Measurements from ENCODE around the gene UBE2L3. TPM values are rescaled to one million over a fixed set of nuclear protein-coding genes. Genes with fewer than 3 reads are reported as not detected.

UBE2L3 gene
- total RNA-seq, 1 donor from 2014 or later = 87.5 TPM

DNA sequence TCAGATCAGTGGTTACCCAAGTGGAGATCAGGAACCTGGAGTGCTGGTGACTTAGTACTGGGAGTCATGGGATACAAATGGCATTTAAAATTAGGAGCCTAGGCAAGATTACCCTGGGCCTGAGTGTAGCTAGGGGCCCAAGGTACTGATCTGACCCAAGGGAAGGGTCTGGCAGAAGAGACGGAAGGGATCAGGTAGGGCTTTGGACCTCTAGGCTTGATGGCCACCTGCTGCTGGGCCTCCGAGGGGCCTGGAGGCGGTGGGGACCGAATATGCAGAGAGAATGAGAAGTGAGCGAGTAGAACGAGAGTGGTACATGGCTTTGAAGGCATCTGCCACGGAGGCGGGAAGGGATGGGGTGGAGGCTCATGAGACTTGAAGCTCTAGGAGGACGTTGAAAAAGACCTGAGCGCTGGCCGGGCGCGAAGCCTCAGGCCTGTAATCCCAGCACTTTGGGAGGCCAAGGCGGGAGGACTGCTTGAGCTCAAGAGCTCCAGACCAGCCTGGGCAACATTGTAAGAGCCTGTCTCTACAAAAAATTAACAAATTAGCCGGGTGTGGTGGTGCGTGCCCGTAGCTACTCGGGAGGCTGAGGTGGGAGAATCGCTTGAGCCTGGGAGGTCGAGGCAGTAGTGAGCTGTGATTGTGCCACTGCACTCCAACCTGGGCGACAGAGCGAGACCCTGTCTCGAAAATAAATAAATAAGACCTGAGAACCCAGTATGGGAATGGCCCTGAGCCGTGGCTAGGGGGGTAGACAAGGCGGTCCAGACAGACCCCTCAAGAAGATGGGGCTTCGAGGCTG lies 97.7 kb downstream of the UBE2L3 start:
- DNase-seq (ENCODE audit: extremely low read depth, low read depth, low spot score) = no peak

- DNase-seq (ENCODE audit: extremely low read depth, low read depth, low spot score) = no peak
These were observed 99.3 kb downstream of the UBE2L3 start for GRCh38 chr22:21666786-21667185.

DNA sequence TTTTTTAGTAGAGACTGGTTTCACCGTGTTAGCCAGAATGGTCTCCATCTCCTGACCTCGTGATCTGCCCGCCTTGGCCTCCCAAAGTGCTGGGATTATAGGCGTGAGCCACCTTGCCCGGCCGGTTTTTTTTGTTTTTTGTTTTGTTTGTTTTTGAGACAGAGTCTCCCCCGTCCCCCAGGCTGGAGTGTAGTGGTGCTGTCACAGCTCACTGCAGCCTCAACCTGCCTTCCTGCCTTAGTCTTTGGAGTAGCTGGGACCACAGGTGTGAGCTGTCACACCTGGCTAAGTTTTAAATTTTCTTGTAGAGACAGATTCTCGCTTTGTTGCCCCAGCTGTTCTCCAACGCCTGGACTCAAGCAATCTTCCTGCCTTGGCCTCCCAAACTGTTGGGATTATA lies 101.5 kb downstream of the UBE2L3 start:
- DNase-seq (ENCODE audit: extremely low read depth, low read depth, low spot score) = no peak

DNA sequence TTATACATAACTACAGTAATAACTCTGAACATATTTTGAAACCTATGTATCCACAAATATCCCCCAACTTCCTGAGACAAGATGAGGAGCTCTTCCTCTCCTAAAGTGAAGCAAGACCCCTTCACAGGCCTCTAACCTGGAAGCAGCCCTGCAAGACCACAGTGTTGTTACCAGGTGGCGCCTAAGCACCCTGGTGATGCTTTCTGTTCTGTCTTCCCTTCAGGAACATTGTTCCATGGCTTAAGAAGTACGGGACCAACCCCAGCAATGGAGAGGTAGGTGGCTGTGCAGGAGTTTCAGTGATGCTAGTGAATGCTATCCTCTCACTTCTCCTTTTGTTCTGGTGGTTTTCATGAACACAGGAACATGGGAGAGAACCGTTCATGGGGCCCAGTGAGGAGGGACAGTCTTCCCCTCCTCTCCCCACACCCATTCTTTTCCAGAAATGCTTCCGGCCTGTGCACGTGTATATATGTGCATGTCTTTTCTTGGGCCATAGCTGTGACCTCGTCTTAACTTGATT lies 104.7 kb downstream of the UBE2L3 start:
- DNase-seq (ENCODE audit: extremely low read depth, low read depth, low spot score) = no peak

Other genes with a start within 250 kb of the UBE2L3 start
- gene RIMBP3B, start 184.0 kb upstream of the UBE2L3 start, total RNA-seq = 0.06 TPM in 1 of 2 replicates, not detected in the other
- gene HIC2, start 150.3 kb upstream of the UBE2L3 start, total RNA-seq = 4.3 and 6.2 TPM in 2 replicates
- 1.2 and 2.8 TPM in 2 replicates for gene TMEM191C, start 100.3 kb upstream of the UBE2L3 start, total RNA-seq
- gene RIMBP3C, start 16.3 kb upstream of the UBE2L3 start, total RNA-seq = 0.44 TPM in 1 of 2 replicates, not detected in the other
- 46.8 and 47.4 TPM in 2 replicates for gene YDJC, start 62.3 kb downstream of the UBE2L3 start, total RNA-seq
- gene CCDC116, start 65.0 kb downstream of the UBE2L3 start, total RNA-seq = 0.35 TPM in 1 of 2 replicates, not detected in the other
- 54.7 and 56.6 TPM in 2 replicates for gene SDF2L1, start 74.6 kb downstream of the UBE2L3 start, total RNA-seq
- gene PPIL2, start 98.3 kb downstream of the UBE2L3 start, total RNA-seq = 29.2 and 44.7 TPM in 2 replicates
- gene YPEL1, start 168.1 kb downstream of the UBE2L3 start, total RNA-seq = 5.0 and 8.7 TPM in 2 replicates

Measured in glomerular endothelial cell (primary cell).